Caco-2 (cell line): ENCODE measurements around the gene DYRK1B. TPM values are rescaled to one million over a fixed set of nuclear protein-coding genes. Genes with fewer than 3 reads are reported as not detected.

Source experiments
- BruUV-seq: library from RNA; stranded (reverse); fragments of 400-500 nt; replicated peaks from 2 replicates; lab custom pipeline; 2021; lab: Mats Ljungman, UMichigan
- CTCF ChIA-PET: fragments of 300-600 bp; sonication (Branson Sonifier 250); formaldehyde crosslinking; loops from one replicate; lab custom pipeline; 2022; ENCODE audit warnings: antibody characterized with exemption; lab: Charles Lee
- POLR2A ChIA-PET: fragments of 300-600 bp; sonication (Branson Sonifier 250); formaldehyde crosslinking; loops from one replicate; lab custom pipeline; 2022; ENCODE audit warnings: antibody characterized with exemption; lab: Charles Lee
- DNase-seq, 2 experiments: peaks; one replicate each; pipeline versions ENCODE4 v3.0.0 to v3.0.0-alpha.2; 2020 to 2022
- H3K27me3 ChIP-seq: replicated peaks from 2 replicates; pipeline ENCODE4 v1.6.0; 2011; ENCODE audit warnings: low read length; ENCODE audit not compliant: control insufficient read depth, insufficient read depth
- H3K36me3 ChIP-seq: 2 replicates; pipeline ENCODE4 v1.5.1; 2011; ENCODE audit warnings: low read length; ENCODE audit not compliant: control insufficient read depth, insufficient read depth
- H3K4me1 ChIP-seq: fragments of 250-450 bp; sonication (Bioruptor Pico); 2 replicates; pipeline ENCODE4 v1.5.1; 2020; ENCODE audit warnings: mild to moderate bottlenecking
- H3K4me3 ChIP-seq: 2 replicates; pipeline ENCODE4 v1.5.1; 2011; ENCODE audit warnings: low read depth, mild to moderate bottlenecking, control low read depth, low read length
- H3K9me3 ChIP-seq: fragments of 250-450 bp; sonication (Bioruptor Pico); 2 replicates; pipeline ENCODE4 v1.5.1; 2020; ENCODE audit warnings: mild to moderate bottlenecking, moderate library complexity
- H3K27ac Mint-ChIP-seq: one replicate; pipeline ENCODE4 v1.8.0; 2022; ENCODE audit warnings: mixed read lengths; ENCODE audit not compliant: unreplicated experiment
- H3K27me3 Mint-ChIP-seq: one replicate; pipeline ENCODE4 v1.8.0; 2022; ENCODE audit warnings: mixed read lengths; ENCODE audit not compliant: insufficient read depth, unreplicated experiment
- H3K36me3 Mint-ChIP-seq: one replicate; pipeline ENCODE4 v1.8.0; 2022; ENCODE audit warnings: mild to moderate bottlenecking, mixed read lengths; ENCODE audit not compliant: insufficient read depth, unreplicated experiment
- H3K4me1 Mint-ChIP-seq: one replicate; pipeline ENCODE4 v1.8.0; 2022; ENCODE audit warnings: low read depth, mixed read lengths; ENCODE audit not compliant: unreplicated experiment
- H3K4me3 Mint-ChIP-seq: one replicate; pipeline ENCODE4 v1.8.0; 2022; ENCODE audit warnings: mild to moderate bottlenecking, moderate library complexity, mixed read lengths; ENCODE audit not compliant: unreplicated experiment
- H3K9me3 Mint-ChIP-seq: one replicate; pipeline ENCODE4 v1.8.0; 2022; ENCODE audit warnings: mixed read lengths; ENCODE audit not compliant: unreplicated experiment
- intact Hi-C: fragments of 100-400 bp; cut with micrococcal nuclease; formaldehyde crosslinking; loops from one replicate; pipeline ENCODE4 v1.10.0; 2022; ENCODE audit not compliant: unreplicated experiment
- total RNA-seq: library from RNA; stranded (reverse); gene quantifications from 2 replicates; pipeline ENCODE4 v1.2.3, GENCODE V29; 2022
- TF ChIP-seq, protein P1 (sequence below), 2 experiments: fragments of 200-600 bp in 1 of 2; IDR thresholded peaks; 1 replicate in 1 of 2; 2 replicates in 1 of 2; pipeline versions ENCODE4 v1.5.1 to v1.8.0; 2011 to 2022; ENCODE audit warnings: antibody characterized with exemption in 1 of 2, control low read depth in 1 of 2, inconsistent platforms in 1 of 2, low read depth in 1 of 2, low read length in 1 of 2, mild to moderate bottlenecking in 1 of 2, moderate library complexity in 1 of 2; ENCODE audit not compliant: insufficient read depth in 1 of 2, severe bottlenecking in 1 of 2, unreplicated experiment in 1 of 2

DYRK1B gene
- total RNA-seq, 1 experiment from 2014 or later: 5.4 TPM

DNA sequence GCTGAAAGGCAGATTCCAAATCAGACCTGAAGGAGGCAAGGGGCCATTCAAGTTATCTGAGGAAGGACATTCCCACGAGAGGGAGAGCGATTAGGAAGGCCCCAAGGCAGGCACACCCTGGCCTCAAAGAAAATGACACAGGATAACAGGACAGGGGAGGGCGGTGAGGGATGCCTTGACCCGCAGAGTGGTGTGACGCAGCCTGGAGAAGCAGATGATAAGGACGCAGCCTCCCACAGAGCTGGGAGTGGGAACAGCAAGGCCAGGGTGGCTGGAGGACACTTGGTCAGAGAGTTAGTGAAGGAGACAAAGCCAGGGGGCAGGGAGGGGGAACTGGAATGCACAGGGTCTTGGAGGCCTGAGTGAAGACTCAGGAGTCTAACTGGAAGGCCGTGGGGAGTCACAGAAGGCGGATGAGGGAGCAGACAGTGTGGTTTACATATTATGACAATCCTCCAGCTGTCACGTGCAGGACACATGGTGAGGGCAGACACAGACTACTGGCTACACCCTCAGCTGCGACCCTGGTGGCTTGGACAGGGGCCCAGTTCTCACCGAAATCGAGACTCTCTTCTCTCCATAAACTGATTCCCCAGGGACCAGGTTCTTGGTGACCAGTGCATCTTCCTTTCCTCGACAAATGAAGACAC, 5.8 kb upstream of the DYRK1B start:
- intact Hi-C loops: no loop called here
- Histone ChIP-seq H3K4me3 (no peak overlapping the region), H3K27me3 (no peaks in the 10 kb centered on the region), H3K36me3 (peaks cover 1% of the 10 kb centered on the region; the same call in 1 of the 2 replicates), H3K4me1 (peaks cover 1% of the 10 kb centered on the region; the same call in 1 of the 2 replicates), H3K9me3 (no peaks in the 10 kb centered on the region)
- ChIA-PET CTCF (no interaction called here), POLR2A (no interaction called here)
- no TSS peak for BruUV-seq
- TF ChIP-seq, protein P1, sequence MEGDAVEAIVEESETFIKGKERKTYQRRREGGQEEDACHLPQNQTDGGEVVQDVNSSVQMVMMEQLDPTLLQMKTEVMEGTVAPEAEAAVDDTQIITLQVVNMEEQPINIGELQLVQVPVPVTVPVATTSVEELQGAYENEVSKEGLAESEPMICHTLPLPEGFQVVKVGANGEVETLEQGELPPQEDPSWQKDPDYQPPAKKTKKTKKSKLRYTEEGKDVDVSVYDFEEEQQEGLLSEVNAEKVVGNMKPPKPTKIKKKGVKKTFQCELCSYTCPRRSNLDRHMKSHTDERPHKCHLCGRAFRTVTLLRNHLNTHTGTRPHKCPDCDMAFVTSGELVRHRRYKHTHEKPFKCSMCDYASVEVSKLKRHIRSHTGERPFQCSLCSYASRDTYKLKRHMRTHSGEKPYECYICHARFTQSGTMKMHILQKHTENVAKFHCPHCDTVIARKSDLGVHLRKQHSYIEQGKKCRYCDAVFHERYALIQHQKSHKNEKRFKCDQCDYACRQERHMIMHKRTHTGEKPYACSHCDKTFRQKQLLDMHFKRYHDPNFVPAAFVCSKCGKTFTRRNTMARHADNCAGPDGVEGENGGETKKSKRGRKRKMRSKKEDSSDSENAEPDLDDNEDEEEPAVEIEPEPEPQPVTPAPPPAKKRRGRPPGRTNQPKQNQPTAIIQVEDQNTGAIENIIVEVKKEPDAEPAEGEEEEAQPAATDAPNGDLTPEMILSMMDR (IDR thresholded peaks at IDR 0.05; ENCODE audit: insufficient read depth in 1 of 2, low read depth in 1 of 2, low read length in 1 of 2, severe bottlenecking in 1 of 2, unreplicated experiment in 1 of 2): no peak
- Mint-ChIP-seq H3K4me1 (peaks cover 30% of the 10 kb centered on the region), H3K27me3 (no peaks in the 10 kb centered on the region), H3K4me3 (no peak overlapping the region), H3K27ac (peak overlapping the region; percentile 16), H3K36me3 (peaks cover 59% of the 10 kb centered on the region), H3K9me3 (no peaks in the 10 kb centered on the region)
- no peak for DNase-seq

DNA sequence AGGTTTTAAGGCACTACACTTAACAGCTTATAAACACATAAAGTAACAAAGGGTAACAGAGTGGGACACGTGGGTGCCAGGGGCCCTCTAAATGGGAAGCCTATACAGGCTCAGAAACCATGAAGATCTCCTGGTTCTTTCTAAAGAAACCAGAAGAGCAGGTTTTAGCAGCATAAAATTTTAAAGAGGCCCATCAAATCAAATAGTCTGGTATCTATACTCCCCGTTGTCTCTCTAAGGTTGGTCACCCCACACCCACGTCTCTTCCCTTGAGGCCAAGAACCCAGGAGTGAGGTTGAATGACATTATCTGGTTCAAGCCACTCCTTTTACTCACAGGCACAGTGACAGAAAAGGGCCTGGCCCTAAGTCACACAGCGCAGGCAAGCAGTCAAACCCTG, 4.6 kb upstream of the DYRK1B start:
- ChIA-PET POLR2A (no interaction called here), CTCF (no interaction called here)
- Mint-ChIP-seq H3K27me3 (no peaks in the 10 kb centered on the region), H3K4me3 (no peak overlapping the region), H3K27ac (no peak overlapping the region), H3K36me3 (peaks cover 61% of the 10 kb centered on the region), H3K9me3 (no peaks in the 10 kb centered on the region), H3K4me1 (peaks cover 18% of the 10 kb centered on the region)
- TF ChIP-seq, protein P1 (IDR thresholded peaks at IDR 0.05; ENCODE audit: insufficient read depth in 1 of 2, low read depth in 1 of 2, low read length in 1 of 2, severe bottlenecking in 1 of 2, unreplicated experiment in 1 of 2): no peak
- no peaks in the 10 kb centered on the region for H3K27me3 ChIP-seq
- peaks cover 4% of the 10 kb centered on the region for H3K36me3 ChIP-seq
- no peak overlapping the region for H3K4me3 ChIP-seq
- H3K9me3 ChIP-seq: no peaks in the 10 kb centered on the region
- no peaks in the 10 kb centered on the region; the same call in 1 of the 2 replicates for H3K4me1 ChIP-seq
- intact Hi-C loops: no loop called here
- no peak for DNase-seq
- BruUV-seq: no TSS peak

DNA sequence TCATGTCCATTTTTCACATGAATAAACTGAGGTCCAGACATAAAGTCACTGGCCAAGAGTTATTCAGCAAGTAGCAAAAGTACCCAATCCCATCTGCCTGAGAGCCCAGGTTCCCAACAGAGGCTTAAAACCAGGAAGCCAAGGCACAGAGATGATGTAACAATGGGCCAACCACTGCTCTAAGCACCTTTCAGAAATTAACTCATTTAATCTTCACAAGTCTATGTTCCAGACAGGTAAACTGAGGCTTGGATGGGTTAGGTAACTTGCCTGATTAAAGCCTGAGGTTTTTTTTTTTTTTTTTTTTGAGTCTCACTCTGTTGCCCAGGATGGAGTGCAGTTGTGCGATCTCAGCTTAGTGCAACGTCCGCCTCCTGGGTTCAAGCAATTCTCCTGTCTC, 4.0 kb upstream of the DYRK1B start:
- Mint-ChIP-seq H3K9me3 (no peaks in the 10 kb centered on the region), H3K36me3 (peaks cover 61% of the 10 kb centered on the region), H3K4me3 (no peak overlapping the region), H3K27me3 (no peaks in the 10 kb centered on the region), H3K4me1 (peaks cover 15% of the 10 kb centered on the region), H3K27ac (no peak overlapping the region)
- Histone ChIP-seq H3K27me3 (no peaks in the 10 kb centered on the region), H3K4me1 (no peaks in the 10 kb centered on the region; the same call in 1 of the 2 replicates), H3K4me3 (no peak overlapping the region), H3K36me3 (peaks cover 6% of the 10 kb centered on the region), H3K9me3 (no peaks in the 10 kb centered on the region)
- POLR2A ChIA-PET: no interaction called here
- no TSS peak for BruUV-seq
- intact Hi-C loops: no loop called here
- TF ChIP-seq, protein P1 (IDR thresholded peaks at IDR 0.05; ENCODE audit: insufficient read depth in 1 of 2, low read depth in 1 of 2, low read length in 1 of 2, severe bottlenecking in 1 of 2, unreplicated experiment in 1 of 2): no peak
- no peak for DNase-seq
- CTCF ChIA-PET: no interaction called here
